SK-N-SH (cell line): ENCODE data around the gene LEFTY1. TPM values are rescaled to one million over a fixed set of nuclear protein-coding genes. Genes with fewer than 3 reads are reported as not detected.

Experiments
- CTCF ChIA-PET: fragments of 300-600, 350-600 bp; formaldehyde crosslinking; extraction: SDS; loops from one replicate; lab custom pipeline; 2021; lab: Yijun Ruan, JAX
- POLR2A ChIA-PET: fragments of 350-600 bp; sonication (Branson Sonifier 250); formaldehyde crosslinking; extraction: SDS; loops from one replicate; lab custom pipeline; 2020; ENCODE audit warnings: antibody characterized with exemption, inconsistent platforms; lab: Yijun Ruan, JAX
- DNase-seq: peaks from one replicate; pipeline ENCODE4 v3.0.0; 2012
- H2AFZ ChIP-seq: fragments of 200-600 bp; sonication (generic); 2 replicates; pipeline ENCODE4 v1.8.1; 2016; ENCODE audit warnings: antibody characterized with exemption, mild to moderate bottlenecking, low read depth
- H3F3A ChIP-seq: fragments of 200-600 bp; sonication (generic); replicated peaks from 2 replicates; pipeline ENCODE3; 2016; ENCODE audit warnings: antibody characterized with exemption, mild to moderate bottlenecking; ENCODE audit not compliant: insufficient read depth
- H3K27ac ChIP-seq, 2 experiments: fragments of 200-500 bp in 1 of 2; fragments of 200-600 bp in 1 of 2; sonication (Bioruptor generic) in 1 of 2; sonication (generic), shearing (Covaris generic) in 1 of 2; 2 replicates each; pipeline versions ENCODE4 v1.5.1 to v1.6.1; 2014 to 2016; ENCODE audit warnings: low read depth in 2 of 2, inconsistent platforms in 1 of 2, low read length in 1 of 2, mild to moderate bottlenecking in 1 of 2, mixed read lengths in 1 of 2
- H3K27me3 ChIP-seq: fragments of 200-600 bp; sonication (generic), shearing (Covaris generic); 2 replicates; pipeline ENCODE4 v1.6.1; 2016; ENCODE audit warnings: mixed run types; ENCODE audit not compliant: insufficient read depth
- H3K36me3 ChIP-seq, 2 experiments: fragments of 200-500 bp in 1 of 2; fragments of 200-600 bp in 1 of 2; sonication (Bioruptor generic) in 1 of 2; sonication (generic) in 1 of 2; replicated peaks in 1 of 2; 2 replicates each; pipeline versions ENCODE3 to v1.5.1; 2014 to 2016; ENCODE audit warnings: low read length in 1 of 2, mild to moderate bottlenecking in 1 of 2; ENCODE audit not compliant: insufficient read depth in 2 of 2, control insufficient read depth in 1 of 2
- H3K4me1 ChIP-seq, 2 experiments: fragments of 200-500 bp in 1 of 2; fragments of 200-600 bp in 1 of 2; sonication (Bioruptor generic) in 1 of 2; sonication (generic), shearing (Covaris generic) in 1 of 2; 2 replicates each; pipeline versions ENCODE4 v1.5.1 to v1.6.1; 2014 to 2016; ENCODE audit warnings: low read depth in 1 of 2, low read length in 1 of 2, mixed run types in 1 of 2; ENCODE audit not compliant: insufficient read depth in 2 of 2, control insufficient read depth in 1 of 2
- H3K4me2 ChIP-seq: fragments of 200-600 bp; sonication (generic), shearing (Covaris generic); 2 replicates; pipeline ENCODE4 v1.6.1; 2017; ENCODE audit warnings: mixed run types
- H3K4me3 ChIP-seq, 2 experiments: fragments of 200-500 bp in 1 of 2; fragments of 200-600 bp in 1 of 2; sonication (Bioruptor generic) in 1 of 2; sonication (generic), shearing (Covaris generic) in 1 of 2; 2 replicates each; pipeline versions ENCODE4 v1.5.1 to v1.8.1; 2014 to 2016; ENCODE audit warnings: low read depth in 2 of 2, inconsistent platforms in 1 of 2, low read length in 1 of 2, mild to moderate bottlenecking in 1 of 2, mixed read lengths in 1 of 2, moderate library complexity in 1 of 2
- H3K79me2 ChIP-seq: fragments of 200-600 bp; sonication (generic); 2 replicates; pipeline ENCODE4 v1.8.1; 2017; ENCODE audit warnings: mild to moderate bottlenecking; ENCODE audit not compliant: insufficient read depth
- H3K9ac ChIP-seq: fragments of 200-600 bp; sonication (generic); 2 replicates; pipeline ENCODE4 v1.6.1; 2017; ENCODE audit warnings: mixed run types
- H3K9me2 ChIP-seq: fragments of 200-600 bp; sonication (generic); 2 replicates; pipeline ENCODE4 v1.6.1; 2017; ENCODE audit warnings: mixed run types
- H3K9me3 ChIP-seq: fragments of 200-600 bp; sonication (generic); 2 replicates; pipeline ENCODE4 v1.6.1; 2017; ENCODE audit warnings: mixed run types, mild to moderate bottlenecking, moderate library complexity
- H4K20me1 ChIP-seq: fragments of 200-600 bp; sonication (generic); 2 replicates; pipeline ENCODE4 v1.6.1; 2017; ENCODE audit warnings: mild to moderate bottlenecking, mixed run types; ENCODE audit not compliant: insufficient read depth
- CHD2 ChIP-seq: fragments of 150-350 bp; IDR thresholded peaks from 2 replicates; pipeline ENCODE4 v1.6.1; 2018; ENCODE audit warnings: low read length; ENCODE audit not compliant: partially characterized antibody
- FOSL2 ChIP-seq: IDR thresholded peaks from 2 replicates; pipeline ENCODE4 v1.4.0; 2012; ENCODE audit warnings: low read depth, mild to moderate bottlenecking, moderate library complexity, borderline replicate concordance
- FOXJ3 ChIP-seq: sonication (generic); formaldehyde crosslinking; IDR thresholded peaks from 2 replicates; pipeline ENCODE4 v1.5.1; 2020; ENCODE audit warnings: mild to moderate bottlenecking, missing genetic modification reagents
- FOXM1 ChIP-seq: IDR thresholded peaks from 2 replicates; pipeline ENCODE4 v1.4.0; 2012; ENCODE audit warnings: low read depth, mild to moderate bottlenecking
- GABPA ChIP-seq: IDR thresholded peaks from 2 replicates; pipeline ENCODE4 v1.4.0; 2012; ENCODE audit warnings: low read depth, mild to moderate bottlenecking
- GATA2 ChIP-seq: sonication (generic); formaldehyde crosslinking; IDR thresholded peaks from 2 replicates; pipeline ENCODE4 v1.5.0; 2020; ENCODE audit warnings: mild to moderate bottlenecking, missing genetic modification reagents
- MXI1 ChIP-seq: IDR thresholded peaks from 2 replicates; pipeline ENCODE4 v1.6.1; 2012; ENCODE audit warnings: mild to moderate bottlenecking, low read depth, low read length, improper control_type of control experiment
- NRF1 ChIP-seq: IDR thresholded peaks from 2 replicates; pipeline ENCODE4 v1.6.1; 2012; ENCODE audit warnings: low read depth, mild to moderate bottlenecking, low read length
- POLR2AphosphoS5 ChIP-seq: IDR thresholded peaks from 2 replicates; pipeline ENCODE4 v1.6.1; 2012; ENCODE audit warnings: low read depth, low read length
- RAD21 ChIP-seq: IDR thresholded peaks from 2 replicates; pipeline ENCODE4 v1.6.1; 2012; ENCODE audit warnings: mild to moderate bottlenecking, low read length
- RCOR1 ChIP-seq: fragments of 150-350 bp; IDR thresholded peaks from 2 replicates; pipeline ENCODE4 v1.6.1; 2017; ENCODE audit warnings: antibody characterized with exemption, low read length
- RFX5 ChIP-seq: IDR thresholded peaks from 2 replicates; pipeline ENCODE4 v1.6.1; 2012; ENCODE audit warnings: mild to moderate bottlenecking, improper control_type of control experiment, low read length
- SIN3A ChIP-seq: IDR thresholded peaks from 2 replicates; pipeline ENCODE4 v1.6.1; 2012; ENCODE audit warnings: low read depth, mild to moderate bottlenecking, low read length, moderate library complexity, borderline replicate concordance
- TCF12 ChIP-seq: IDR thresholded peaks from 2 replicates; pipeline ENCODE4 v1.4.0; 2012
- TEAD4 ChIP-seq: IDR thresholded peaks from 2 replicates; pipeline ENCODE4 v1.4.0; 2012; ENCODE audit warnings: mild to moderate bottlenecking, borderline replicate concordance; ENCODE audit not compliant: insufficient read depth
- USF2 ChIP-seq: fragments of 150-350 bp; IDR thresholded peaks from 2 replicates; pipeline ENCODE4 v1.6.1; 2017; ENCODE audit warnings: antibody characterized with exemption, low read length, low read depth, borderline replicate concordance
- ZBTB33 ChIP-seq: IDR thresholded peaks from 2 replicates; pipeline ENCODE4 v1.4.0; 2012; ENCODE audit warnings: low read depth, borderline replicate concordance
- WGBS: methylation state at CpG from one replicate; pipeline ENCODE4 v1.1.6; 2017; ENCODE audit warnings: low lambda C conversion rate; 5-methylcytosine and 5-hydroxymethylcytosine counted together
- polyA plus RNA-seq, 3 experiments: library from polyadenylated mRNA; depleted of rRNA; stranded (reverse); fragments of >200 nt; gene quantifications; 2 replicates each; pipeline ENCODE4 v1.2.3, GENCODE V29; 2012

The LEFTY1 gene
- polyA plus RNA-seq, 1 of the 3 experiments (the other 2 are of a cell fraction) = 0.07 TPM

DNA sequence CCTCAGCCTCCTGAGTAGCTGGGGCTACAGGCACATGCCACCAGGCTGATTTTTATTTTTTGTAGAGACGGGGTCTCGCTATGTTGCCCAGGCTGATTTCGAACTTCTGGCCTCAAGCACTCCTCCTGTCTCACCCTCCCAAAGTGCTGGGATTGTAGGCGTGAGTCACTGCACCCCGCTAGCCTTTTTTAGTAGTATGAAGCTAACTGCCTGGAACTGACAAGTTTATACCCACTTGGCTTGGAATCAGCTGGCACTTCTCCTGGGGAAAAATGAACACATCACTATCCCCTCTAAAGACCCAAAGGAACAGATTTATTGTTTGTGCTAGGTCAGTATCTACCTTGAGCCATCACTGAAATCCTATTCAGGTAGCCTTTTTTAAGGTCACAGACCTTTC, 25.8 kb downstream of the LEFTY1 start:
- Histone ChIP-seq H3K27ac (no peak overlapping the region), H4K20me1 (no peaks in the 10 kb centered on the region), H3F3A (peaks cover 20% of the 10 kb centered on the region), H3K9me3 (no peaks in the 10 kb centered on the region), H3K36me3 (peaks cover 13 to 31% of the 10 kb centered on the region in 2 experiments), H3K27me3 (no peaks in the 10 kb centered on the region), H3K9me2 (no peaks in the 10 kb centered on the region), H3K79me2 (no peaks in the 10 kb centered on the region), H3K9ac (no peak overlapping the region), H3K4me2 (no peak overlapping the region), H3K4me1 (peaks cover 0 to 20% of the 10 kb centered on the region in 2 experiments; a peak in 2 of 4 replicates), H2AFZ (no peak overlapping the region), H3K4me3 (no peak overlapping the region)
- no peak for TF ChIP-seq TCF12
- no peak for TF ChIP-seq USF2
- no peak for TF ChIP-seq FOXJ3 (CRISPR knock-in tag)
- TF ChIP-seq CHD2 = no peak
- TF ChIP-seq FOXM1 = no peak
- no peak for TF ChIP-seq FOSL2
- TF ChIP-seq RCOR1 = no peak
- TF ChIP-seq RAD21 = no peak
- no peak for TF ChIP-seq TEAD4
- TF ChIP-seq NRF1 = no peak
- TF ChIP-seq ZBTB33 = no peak
- TF ChIP-seq RFX5 = no peak
- no peak for TF ChIP-seq GATA2 (CRISPR knock-in tag)
- no peak for TF ChIP-seq SIN3A
- no peak for TF ChIP-seq POLR2AphosphoS5
- ChIA-PET CTCF (interaction anchor here (1.2 kb wide), 1 partner anchor 389 kb away, joined by 4 read pairs; no protein-coding TSS in a partner anchor), POLR2A (no interaction called here)
- DNase-seq = no peak
- 90% methylated on average over 5 of the region's 5 CpGs for WGBS

- peaks cover 10 to 27% of the 10 kb centered on the region in 2 experiments for H3K36me3 ChIP-seq
- H3K27ac ChIP-seq = no peak overlapping the region
- no peak overlapping the region for H2AFZ ChIP-seq
- peaks cover 0 to 20% of the 10 kb centered on the region in 2 experiments; a peak in 2 of 4 replicates for H3K4me1 ChIP-seq
- H3K4me3 ChIP-seq = no peak overlapping the region
- H3K4me2 ChIP-seq = no peak overlapping the region
- H3K9ac ChIP-seq = no peak overlapping the region
- no peaks in the 10 kb centered on the region for H3K27me3 ChIP-seq
- no peak for DNase-seq
- WGBS = 94% methylated on average over 13 of the region's 13 CpGs
- H3F3A ChIP-seq = peaks cover 20% of the 10 kb centered on the region
- ChIA-PET POLR2A (no interaction called here), CTCF (interaction anchor here (1.2 kb wide), 1 partner anchor 388 kb away, joined by 4 read pairs; no protein-coding TSS in a partner anchor)
- no peaks in the 10 kb centered on the region for H4K20me1 ChIP-seq
- H3K9me3 ChIP-seq = no peaks in the 10 kb centered on the region
- TF ChIP-seq USF2 (no peak), GABPA (no peak), MXI1 (no peak), RAD21 (no peak)
- H3K79me2 ChIP-seq = no peaks in the 10 kb centered on the region
- no peaks in the 10 kb centered on the region for H3K9me2 ChIP-seq
Observed at GRCh38 chr1:225862581-225862950, 26.4 kb downstream of the LEFTY1 start.
